Neural progenitor cell (in vitro differentiated cells): ENCODE results near the gene GRM8. TPM values are rescaled to one million over a fixed set of nuclear protein-coding genes. Genes with fewer than 3 reads are reported as not detected.

Experiments used
- DNase-seq: peaks from one replicate; pipeline ENCODE4 v3.0.0-alpha.2; 2016; ENCODE audit warnings: low spot score
- H2AFZ ChIP-seq: fragments of 200-600 bp; sonication (generic); replicated peaks from 2 replicates; pipeline ENCODE4 v1.6.1; 2016; ENCODE audit warnings: antibody characterized with exemption
- H3F3A ChIP-seq: fragments of 200-600 bp; sonication (generic); 2 replicates; pipeline ENCODE4 v1.6.1; 2016; ENCODE audit warnings: antibody characterized with exemption, low read depth
- H3K27ac ChIP-seq: fragments of 200-600 bp; sonication (generic); 2 replicates; pipeline ENCODE4 v1.5.1; 2016; ENCODE audit warnings: mild to moderate bottlenecking
- H3K27me3 ChIP-seq: fragments of 200-600 bp; sonication (generic); 2 replicates; pipeline ENCODE4 v1.6.1; 2016; ENCODE audit warnings: mild to moderate bottlenecking, moderate library complexity
- H3K36me3 ChIP-seq: fragments of 200-600 bp; sonication (generic); 2 replicates; pipeline ENCODE4 v1.5.1; 2016
- H3K4me1 ChIP-seq: fragments of 200-600 bp; sonication (generic); 2 replicates; pipeline ENCODE4 v1.6.1; 2016; ENCODE audit warnings: mixed run types
- H3K4me2 ChIP-seq: fragments of 200-600 bp; sonication (generic); 2 replicates; pipeline ENCODE4 v1.6.1; 2016
- H3K4me3 ChIP-seq: fragments of 200-600 bp; sonication (generic); 2 replicates; pipeline ENCODE4 v1.5.1; 2016
- H3K79me2 ChIP-seq: fragments of 200-600 bp; sonication (generic); 2 replicates; pipeline ENCODE4 v1.6.1; 2016; ENCODE audit warnings: low read depth
- H3K9ac ChIP-seq: fragments of 200-600 bp; sonication (generic); 2 replicates; pipeline ENCODE4 v1.6.1; 2016
- H3K9me3 ChIP-seq: fragments of 200-600 bp; sonication (generic); 2 replicates; pipeline ENCODE4 v1.5.1; 2016; ENCODE audit warnings: low read depth
- H4K20me1 ChIP-seq: fragments of 200-600 bp; sonication (generic); 2 replicates; pipeline ENCODE4 v1.6.1; 2016; ENCODE audit warnings: low read depth
- H3K27ac Mint-ChIP-seq: 3 replicates; pipeline ENCODE4 v1.8.0; 2021; ENCODE audit warnings: mixed read lengths
- H3K27me3 Mint-ChIP-seq: 2 replicates; pipeline ENCODE4 v1.8.0; 2022; ENCODE audit warnings: low read depth, mild to moderate bottlenecking, inconsistent platforms, moderate library complexity, mixed read lengths; ENCODE audit not compliant: insufficient read depth
- H3K36me3 Mint-ChIP-seq: 3 replicates; pipeline ENCODE4 v1.8.0; 2021; ENCODE audit warnings: mixed read lengths
- H3K4me1 Mint-ChIP-seq: 3 replicates; pipeline ENCODE4 v1.8.0; 2021; ENCODE audit warnings: mixed read lengths
- H3K4me3 Mint-ChIP-seq: 3 replicates; pipeline ENCODE4 v1.8.0; 2021; ENCODE audit warnings: mild to moderate bottlenecking, moderate library complexity, mixed read lengths
- H3K9me3 Mint-ChIP-seq: 3 replicates; pipeline ENCODE4 v1.8.0; 2020; ENCODE audit warnings: mixed read lengths
- CTCF ChIP-seq: fragments of 200-600 bp; sonication (generic); IDR thresholded peaks from 2 replicates; pipeline ENCODE4 v1.5.1; 2017; ENCODE audit warnings: antibody characterized with exemption, mild to moderate bottlenecking
- EZH2 ChIP-seq: fragments of 200-600 bp; sonication (generic); IDR thresholded peaks from 2 replicates; pipeline ENCODE4 v1.6.1; 2017; ENCODE audit warnings: antibody characterized with exemption, mild to moderate bottlenecking, moderate library complexity
- EZH2phosphoT487 ChIP-seq: fragments of 200-600 bp; sonication (generic); IDR thresholded peaks from 2 replicates; pipeline ENCODE4 v1.6.1; 2017; ENCODE audit warnings: antibody characterized with exemption
- total RNA-seq: library from RNA; depleted of rRNA; stranded (reverse); fragments of >200 nt; gene quantifications from 2 replicates; pipeline ENCODE4 v1.2.3, GENCODE V29; 2015; ENCODE audit warnings: low replicate concordance

GRM8 gene
- total RNA-seq, 1 donor from 2014 or later: 0.62 TPM

- H3K4me1 ChIP-seq: no peaks in the 10 kb centered on the region
- no peak overlapping the region for H3K9ac ChIP-seq
- no peak for TF ChIP-seq CTCF
- no peak overlapping the region for H3K27ac ChIP-seq
- H3K27ac Mint-ChIP-seq: no peak overlapping the region
- H3K27me3 ChIP-seq: no peaks in the 10 kb centered on the region
- no peaks in the 10 kb centered on the region for H3K9me3 ChIP-seq
- no peaks in the 10 kb centered on the region for H3K27me3 Mint-ChIP-seq
- no peaks in the 10 kb centered on the region for H4K20me1 ChIP-seq
- H3K9me3 Mint-ChIP-seq: no peaks in the 10 kb centered on the region
- no peaks in the 10 kb centered on the region for H3K79me2 ChIP-seq
- no peak overlapping the region for H2AFZ ChIP-seq
- DNase-seq: no peak
- no peak overlapping the region for H3K4me3 ChIP-seq
- no peaks in the 10 kb centered on the region for H3F3A ChIP-seq
- no peaks in the 10 kb centered on the region for H3K36me3 Mint-ChIP-seq
- no peak overlapping the region for H3K4me2 ChIP-seq
- H3K4me3 Mint-ChIP-seq: no peak overlapping the region
- H3K4me1 Mint-ChIP-seq: peaks cover 4% of the 10 kb centered on the region
- H3K36me3 ChIP-seq: no peaks in the 10 kb centered on the region
Measured at GRCh38 chr7:127187740-127188139, 65.0 kb downstream of the GRM8 start.

GRCh38 chr7:127186686-127187085, 66.1 kb downstream of the GRM8 start:
- Histone ChIP-seq H3K27me3 (no peaks in the 10 kb centered on the region), H3K4me3 (no peak overlapping the region), H3K79me2 (no peaks in the 10 kb centered on the region), H2AFZ (no peak overlapping the region), H3F3A (no peaks in the 10 kb centered on the region), H3K4me2 (no peak overlapping the region), H3K9ac (no peak overlapping the region), H3K9me3 (no peaks in the 10 kb centered on the region), H4K20me1 (no peaks in the 10 kb centered on the region), H3K4me1 (no peaks in the 10 kb centered on the region), H3K36me3 (no peaks in the 10 kb centered on the region), H3K27ac (no peak overlapping the region)
- Mint-ChIP-seq H3K27me3 (no peaks in the 10 kb centered on the region), H3K4me1 (peaks cover 4% of the 10 kb centered on the region), H3K4me3 (no peak overlapping the region), H3K9me3 (no peaks in the 10 kb centered on the region), H3K36me3 (no peaks in the 10 kb centered on the region), H3K27ac (no peak overlapping the region)
- TF ChIP-seq CTCF (no peak), EZH2phosphoT487 (no peak), EZH2 (no peak)
- DNase-seq: no peak

- Histone ChIP-seq H3K4me1 (no peaks in the 10 kb centered on the region), H4K20me1 (no peaks in the 10 kb centered on the region), H3K79me2 (no peaks in the 10 kb centered on the region), H3K4me3 (no peak overlapping the region), H3F3A (no peaks in the 10 kb centered on the region), H3K4me2 (no peak overlapping the region), H2AFZ (no peak overlapping the region), H3K36me3 (no peaks in the 10 kb centered on the region), H3K9ac (no peak overlapping the region), H3K27me3 (no peaks in the 10 kb centered on the region), H3K27ac (no peak overlapping the region), H3K9me3 (no peaks in the 10 kb centered on the region)
- Mint-ChIP-seq H3K4me1 (peaks cover 2% of the 10 kb centered on the region), H3K36me3 (no peaks in the 10 kb centered on the region), H3K9me3 (peaks cover 11% of the 10 kb centered on the region), H3K4me3 (no peak overlapping the region), H3K27ac (no peak overlapping the region), H3K27me3 (no peaks in the 10 kb centered on the region)
- DNase-seq: no peak
- TF ChIP-seq EZH2phosphoT487 (no peak), CTCF (no peak), EZH2 (no peak)
Measured at GRCh38 chr7:127177156-127177555, 75.6 kb downstream of the GRM8 start.

GRCh38 chr7:127162366-127162765, 90.4 kb downstream of the GRM8 start:
- H3K27me3 ChIP-seq: no peaks in the 10 kb centered on the region
- no peak overlapping the region for H2AFZ ChIP-seq
- no peak for DNase-seq
- no peaks in the 10 kb centered on the region for H4K20me1 ChIP-seq
- no peaks in the 10 kb centered on the region for H3K4me1 ChIP-seq
- no peaks in the 10 kb centered on the region for H3K36me3 ChIP-seq
- Mint-ChIP-seq H3K4me1 (peaks cover 11% of the 10 kb centered on the region), H3K4me3 (no peak overlapping the region), H3K36me3 (no peaks in the 10 kb centered on the region), H3K27ac (no peak overlapping the region), H3K9me3 (no peaks in the 10 kb centered on the region), H3K27me3 (no peaks in the 10 kb centered on the region)
- H3K9me3 ChIP-seq: no peaks in the 10 kb centered on the region
- H3K9ac ChIP-seq: no peak overlapping the region
- no peaks in the 10 kb centered on the region for H3K79me2 ChIP-seq
- H3K4me2 ChIP-seq: no peak overlapping the region
- H3K27ac ChIP-seq: no peak overlapping the region
- no peaks in the 10 kb centered on the region for H3F3A ChIP-seq
- TF ChIP-seq EZH2phosphoT487 (no peak), EZH2 (no peak), CTCF (no peak)
- no peak overlapping the region for H3K4me3 ChIP-seq
